Duodenal mucosa (tissue), 2 donors: ENCODE measurements around the gene CABCOCO1.

Experiments
- H3K27ac ChIP-seq: one replicate; pipeline ENCODE4 v1.7.0; 2013; ENCODE audit warnings: low read depth, low read length
- H3K27me3 ChIP-seq, 2 donors: one replicate each; pipeline ENCODE4 v1.7.0; 2013; ENCODE audit warnings: low read length in 2 of 2, control low read depth in 1 of 2; ENCODE audit not compliant: insufficient read depth in 2 of 2, control insufficient read depth in 1 of 2
- H3K36me3 ChIP-seq, 2 donors: one replicate each; pipeline ENCODE4 v1.7.0; 2013; ENCODE audit warnings: low read length in 2 of 2, control low read depth in 1 of 2; ENCODE audit not compliant: insufficient read depth in 2 of 2, control insufficient read depth in 1 of 2
- H3K4me1 ChIP-seq, 2 donors: one replicate each; pipeline ENCODE4 v1.7.0; 2013; ENCODE audit warnings: low read length in 2 of 2, control low read depth in 1 of 2; ENCODE audit not compliant: insufficient read depth in 2 of 2, control insufficient read depth in 1 of 2
- H3K4me3 ChIP-seq, 2 donors: one replicate each; pipeline ENCODE4 v1.7.0; 2013; ENCODE audit warnings: low read length in 2 of 2, low read depth in 1 of 2
- H3K9ac ChIP-seq, 2 donors: one replicate each; pipeline ENCODE4 v1.7.0; 2013; ENCODE audit warnings: low read length in 2 of 2, low read depth in 1 of 2
- H3K9me3 ChIP-seq, 2 donors: one replicate each; pipeline ENCODE4 v1.7.0; 2013; ENCODE audit warnings: low read length in 2 of 2, control low read depth in 1 of 2; ENCODE audit not compliant: control insufficient read depth in 1 of 2

Gene CABCOCO1

GRCh38 chr10:61804414-61804813 lies 141.7 kb downstream of the CABCOCO1 start:
- Histone ChIP-seq H3K4me1 (no peaks in the 10 kb centered on the region), H3K27me3 (no peaks in the 10 kb centered on the region), H3K4me3 (no peak overlapping the region)

GRCh38 chr10:61805091-61805490 lies 142.4 kb downstream of the CABCOCO1 start:
- Histone ChIP-seq H3K27me3 (no peaks in the 10 kb centered on the region), H3K9me3 (no peaks in the 10 kb centered on the region), H3K36me3 (no peaks in the 10 kb centered on the region), H3K4me3 (no peak overlapping the region), H3K9ac (no peak overlapping the region), H3K4me1 (no peaks in the 10 kb centered on the region), H3K27ac (no peak overlapping the region)

More at GRCh38 chr10:61804414-61804813, 141.7 kb downstream of the CABCOCO1 start:
- Histone ChIP-seq H3K9ac (no peak overlapping the region), H3K36me3 (no peaks in the 10 kb centered on the region), H3K27ac (no peak overlapping the region), H3K9me3 (no peaks in the 10 kb centered on the region)

GRCh38 chr10:61810263-61810662 lies 147.5 kb downstream of the CABCOCO1 start:
- Histone ChIP-seq H3K27me3 (no peaks in the 10 kb centered on the region), H3K9ac (no peak overlapping the region), H3K4me1 (no peaks in the 10 kb centered on the region), H3K9me3 (no peaks in the 10 kb centered on the region), H3K36me3 (no peaks in the 10 kb centered on the region), H3K4me3 (no peak overlapping the region), H3K27ac (no peak overlapping the region)

GRCh38 chr10:61812052-61812721 lies 149.5 kb downstream of the CABCOCO1 start:
- Histone ChIP-seq H3K9me3 (no peaks in the 10 kb centered on the region), H3K36me3 (no peaks in the 10 kb centered on the region), H3K4me1 (no peaks in the 10 kb centered on the region), H3K9ac (no peak overlapping the region), H3K4me3 (no peak overlapping the region), H3K27ac (no peak overlapping the region), H3K27me3 (no peaks in the 10 kb centered on the region)

- Histone ChIP-seq H3K9me3 (no peaks in the 10 kb centered on the region), H3K27me3 (no peaks in the 10 kb centered on the region), H3K9ac (no peak overlapping the region), H3K36me3 (no peaks in the 10 kb centered on the region), H3K27ac (no peak overlapping the region), H3K4me3 (no peak overlapping the region), H3K4me1 (no peaks in the 10 kb centered on the region)
These were observed 150.2 kb downstream of the CABCOCO1 start for GRCh38 chr10:61812920-61813319.

- H3K4me1 ChIP-seq: no peaks in the 10 kb centered on the region
- no peak overlapping the region for H3K4me3 ChIP-seq
- no peak overlapping the region for H3K27ac ChIP-seq
- H3K9ac ChIP-seq: no peak overlapping the region
- H3K36me3 ChIP-seq: no peaks in the 10 kb centered on the region
- H3K27me3 ChIP-seq: no peaks in the 10 kb centered on the region
- H3K9me3 ChIP-seq: no peaks in the 10 kb centered on the region
These were observed 151.4 kb downstream of the CABCOCO1 start for GRCh38 chr10:61814160-61814559.

- Histone ChIP-seq H3K27ac (no peak overlapping the region), H3K27me3 (no peaks in the 10 kb centered on the region), H3K4me1 (no peaks in the 10 kb centered on the region), H3K36me3 (no peaks in the 10 kb centered on the region), H3K9ac (no peak overlapping the region), H3K4me3 (no peak overlapping the region), H3K9me3 (no peaks in the 10 kb centered on the region)
These were observed 152.8 kb downstream of the CABCOCO1 start for GRCh38 chr10:61815496-61815895.
